Neural cell (in vitro differentiated cells): ENCODE results near the gene SLC2A2. TPM values are rescaled to one million over a fixed set of nuclear protein-coding genes. Genes with fewer than 3 reads are reported as not detected.

Source experiments
- H2AFZ ChIP-seq: fragments of 200-600, 300-800 bp; sonication (generic), shearing (Covaris generic); 2 replicates; pipeline ENCODE4 v1.6.0; 2014; ENCODE audit warnings: low read depth, mild to moderate bottlenecking, antibody characterized with exemption, low read length, moderate library complexity
- H3F3A ChIP-seq: fragments of 200-600 bp; shearing (Covaris generic); 2 replicates; pipeline ENCODE4 v1.6.1; 2016; ENCODE audit warnings: mild to moderate bottlenecking, moderate library complexity, mixed read lengths, antibody characterized with exemption, low read length; ENCODE audit not compliant: insufficient read depth, poor library complexity, severe bottlenecking
- H3K27ac ChIP-seq: fragments of 200-600, 300-800 bp; sonication (generic), shearing (Covaris generic); 2 replicates; pipeline ENCODE4 v1.5.1; 2014; ENCODE audit warnings: mild to moderate bottlenecking, low read length, moderate library complexity
- H3K27me3 ChIP-seq: fragments of 300-800, 200-600 bp; sonication (generic), shearing (Covaris generic); 2 replicates; pipeline ENCODE4 v1.6.0; 2014; ENCODE audit warnings: mild to moderate bottlenecking, low read depth, low read length, moderate library complexity; ENCODE audit not compliant: insufficient read depth
- H3K36me3 ChIP-seq: fragments of 300-800, 200-600 bp; sonication (generic), shearing (Covaris generic); 2 replicates; pipeline ENCODE4 v1.5.1; 2014; ENCODE audit warnings: mild to moderate bottlenecking, antibody characterized with exemption, low read length, moderate library complexity; ENCODE audit not compliant: insufficient read depth
- H3K4me2 ChIP-seq: fragments of 300-800, 200-600 bp; sonication (generic), shearing (Covaris generic); 2 replicates; pipeline ENCODE4 v1.6.0; 2014; ENCODE audit warnings: mild to moderate bottlenecking, low read length
- H3K4me3 ChIP-seq: fragments of 300-800, 200-600 bp; sonication (generic), shearing (Covaris generic); 2 replicates; pipeline ENCODE4 v1.5.1; 2014; ENCODE audit warnings: mild to moderate bottlenecking, low read length, moderate library complexity
- H3K79me2 ChIP-seq: fragments of 200-600 bp; shearing (Covaris generic); replicated peaks from 2 replicates; pipeline ENCODE4 v1.6.0; 2014; ENCODE audit warnings: mild to moderate bottlenecking, low read length, moderate library complexity; ENCODE audit not compliant: insufficient read depth
- H3K9ac ChIP-seq: fragments of 300-800, 200-600 bp; sonication (generic), shearing (Covaris generic); 2 replicates; pipeline ENCODE4 v1.6.1; 2016; ENCODE audit warnings: mild to moderate bottlenecking, low read length, mixed read lengths
- H3K9me2 ChIP-seq: fragments of 200-600 bp; shearing (Covaris generic); 2 replicates; pipeline ENCODE4 v1.6.1; 2016; ENCODE audit warnings: mild to moderate bottlenecking, low read length, mixed read lengths; ENCODE audit not compliant: insufficient read depth
- H3K9me3 ChIP-seq: fragments of 200-600, 300-800 bp; sonication (generic), shearing (Covaris generic); 2 replicates; pipeline ENCODE4 v1.6.1; 2016; ENCODE audit warnings: mild to moderate bottlenecking, mixed run types, low read length, moderate library complexity, mixed read lengths
- H4K20me1 ChIP-seq: fragments of 200-600 bp; shearing (Covaris generic); 2 replicates; pipeline ENCODE4 v1.6.1; 2016; ENCODE audit warnings: mild to moderate bottlenecking, mixed run types; ENCODE audit not compliant: insufficient read depth
- CTCF ChIP-seq: fragments of 450-650 bp; IDR thresholded peaks from 2 replicates; pipeline ENCODE4 v1.5.1; 2014; ENCODE audit warnings: antibody characterized with exemption, mild to moderate bottlenecking, moderate library complexity; ENCODE audit not compliant: poor library complexity, severe bottlenecking
- EP300 ChIP-seq: fragments of 450-650 bp; conservative IDR thresholded peaks from 2 replicates; pipeline ENCODE4 v1.6.1; 2014; ENCODE audit warnings: antibody characterized with exemption, mild to moderate bottlenecking, moderate library complexity; ENCODE audit not compliant: poor library complexity, severe bottlenecking
- EZH2 ChIP-seq: fragments of 200-600, 300-800 bp; shearing (Covaris generic), sonication (generic); IDR thresholded peaks from 2 replicates; pipeline ENCODE4 v1.6.1; 2014; ENCODE audit warnings: antibody characterized with exemption, low read length, borderline replicate concordance, mild to moderate bottlenecking; ENCODE audit not compliant: insufficient read depth, poor library complexity, severe bottlenecking
- MXI1 ChIP-seq: fragments of 450-650 bp; conservative IDR thresholded peaks from 2 replicates; pipeline ENCODE4 v1.6.1; 2014; ENCODE audit warnings: antibody characterized with exemption, mild to moderate bottlenecking; ENCODE audit not compliant: poor library complexity, severe bottlenecking
- POLR2AphosphoS5 ChIP-seq: IDR thresholded peaks from 2 replicates; pipeline ENCODE4 v1.6.1; 2012
- RAD21 ChIP-seq: fragments of 450-650 bp; conservative IDR thresholded peaks from 2 replicates; pipeline ENCODE4 v1.6.1; 2014; ENCODE audit warnings: antibody characterized with exemption, mild to moderate bottlenecking, moderate library complexity
- REST ChIP-seq: IDR thresholded peaks from 2 replicates; pipeline ENCODE4 v1.6.1; 2012; ENCODE audit warnings: borderline replicate concordance
- SMC3 ChIP-seq: fragments of 450-650 bp; conservative IDR thresholded peaks from 2 replicates; pipeline ENCODE4 v1.6.1; 2014; ENCODE audit warnings: antibody characterized with exemption, mild to moderate bottlenecking, moderate library complexity; ENCODE audit not compliant: poor library complexity
- TAF1 ChIP-seq: IDR thresholded peaks from 2 replicates; pipeline ENCODE4 v1.6.1; 2012; ENCODE audit warnings: low read depth
- polyA plus RNA-seq: library from polyadenylated mRNA; depleted of rRNA; stranded (reverse); fragments of >200 nt; gene quantifications from 2 replicates; pipeline ENCODE4 v1.2.3, GENCODE V29; 2014

The SLC2A2 gene
- polyA plus RNA-seq, 1 donor from 2014 or later = not detected

- no peaks in the 10 kb centered on the region for H3K9me3 ChIP-seq
- H3K4me3 ChIP-seq = no peak overlapping the region
- H3K4me2 ChIP-seq = no peak overlapping the region
- no peaks in the 10 kb centered on the region for H3K36me3 ChIP-seq
- no peak overlapping the region for H3K27ac ChIP-seq
- H3K79me2 ChIP-seq = no peaks in the 10 kb centered on the region
- no peaks in the 10 kb centered on the region for H3K9me2 ChIP-seq
- H3F3A ChIP-seq = no peaks in the 10 kb centered on the region
- no peak overlapping the region for H3K9ac ChIP-seq
- TF ChIP-seq TAF1 (no peak), EP300 (no peak), SMC3 (no peak), REST (no peak), RAD21 (no peak), EZH2 (no peak)
- no peaks in the 10 kb centered on the region for H4K20me1 ChIP-seq
- no peak overlapping the region for H2AFZ ChIP-seq
- H3K27me3 ChIP-seq = no peaks in the 10 kb centered on the region
Observed at GRCh38 chr3:170999737-171000242, 26.7 kb downstream of the SLC2A2 start.

GRCh38 chr3:170997961-170998913 lies 28.3 kb downstream of the SLC2A2 start:
- Histone ChIP-seq H3K36me3 (no peaks in the 10 kb centered on the region), H3K9me2 (no peaks in the 10 kb centered on the region), H4K20me1 (no peaks in the 10 kb centered on the region), H3K4me3 (no peak overlapping the region), H2AFZ (no peak overlapping the region), H3K9me3 (no peaks in the 10 kb centered on the region), H3K27me3 (no peaks in the 10 kb centered on the region), H3K79me2 (no peaks in the 10 kb centered on the region), H3K9ac (no peak overlapping the region), H3K4me2 (no peak overlapping the region), H3F3A (no peaks in the 10 kb centered on the region), H3K27ac (no peak overlapping the region)
- TF ChIP-seq REST (no peak), RAD21 (no peak), EZH2 (no peak), EP300 (no peak), TAF1 (no peak), CTCF (no peak), SMC3 (no peak), MXI1 (no peak), POLR2AphosphoS5 (no peak)
